ES-I3 (cell line): Measurements from ENCODE around the gene GREB1L.

ENCODE experiments used
- H3K36me3 ChIP-seq: 2 replicates; pipeline ENCODE4 v1.6.1; 2013; ENCODE audit warnings: mild to moderate bottlenecking, low read length, control low read depth, moderate library complexity; ENCODE audit not compliant: insufficient read depth
- H3K4me1 ChIP-seq: 2 replicates; pipeline ENCODE4 v1.6.1; 2013; ENCODE audit warnings: mild to moderate bottlenecking, control low read depth, low read length; ENCODE audit not compliant: insufficient read depth
- H3K9ac ChIP-seq: 2 replicates; pipeline ENCODE4 v1.6.1; 2013; ENCODE audit warnings: low read depth, mild to moderate bottlenecking, low read length, moderate library complexity
- H3K9me3 ChIP-seq: 2 replicates; pipeline ENCODE4 v1.6.1; 2013; ENCODE audit warnings: mild to moderate bottlenecking, low read length, moderate library complexity; ENCODE audit not compliant: control insufficient read depth, insufficient read depth

Gene GREB1L

DNA sequence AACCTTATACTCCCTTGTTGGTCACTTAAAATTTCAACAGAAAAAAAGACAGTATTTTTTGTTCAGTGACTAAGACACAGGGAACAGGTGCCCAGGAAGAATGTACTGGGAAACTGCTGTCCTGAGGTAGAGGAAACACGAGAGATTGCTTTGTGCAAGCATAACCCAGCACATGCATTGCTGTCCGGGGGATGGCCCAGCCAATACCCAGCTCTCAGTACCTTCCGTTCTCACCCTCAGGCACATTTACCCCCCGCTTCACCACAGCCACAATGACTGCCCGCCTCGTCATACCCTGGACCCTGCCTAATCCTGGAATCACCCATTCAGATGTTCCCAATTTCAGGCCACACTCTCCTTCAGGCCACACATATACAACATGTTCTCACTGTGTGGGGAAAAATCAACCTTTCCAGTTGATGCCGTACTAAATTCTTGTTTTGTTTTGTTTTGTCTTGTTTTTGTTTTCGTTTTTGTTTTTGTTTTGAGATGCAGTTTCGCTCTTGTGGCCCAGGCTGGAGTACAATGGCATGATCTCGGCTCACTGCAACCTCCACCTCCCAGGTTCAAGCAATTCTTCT lies 217.8 kb downstream of the GREB1L start:
- H3K9me3 ChIP-seq: no peaks in the 10 kb centered on the region

DNA sequence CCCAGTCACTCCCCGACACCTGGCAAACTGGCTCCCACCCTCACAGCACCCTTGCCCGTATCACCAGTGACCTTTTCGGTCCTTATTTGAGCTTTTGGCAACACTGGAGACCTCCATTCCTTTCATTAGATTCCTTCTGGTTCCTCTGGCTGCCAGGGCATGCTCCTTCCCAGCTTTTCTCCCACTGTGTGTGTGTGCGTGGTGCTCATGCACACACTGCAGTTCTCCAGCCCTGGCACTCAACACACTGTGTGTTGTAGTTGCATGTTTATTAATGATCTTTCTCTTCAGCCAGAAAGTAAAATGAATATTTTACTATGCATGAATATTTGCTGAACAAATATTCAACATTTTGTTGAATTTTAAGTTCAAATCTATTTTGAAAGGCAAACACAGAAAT lies 219.4 kb downstream of the GREB1L start:
- no peak overlapping the region for H3K9ac ChIP-seq
- H3K9me3 ChIP-seq: no peaks in the 10 kb centered on the region
- H3K36me3 ChIP-seq: no peaks in the 10 kb centered on the region
- no peaks in the 10 kb centered on the region for H3K4me1 ChIP-seq

More for the DNA sequence above, 217.8 kb downstream of the GREB1L start:
- no peaks in the 10 kb centered on the region for H3K4me1 ChIP-seq
- no peaks in the 10 kb centered on the region for H3K36me3 ChIP-seq
- H3K9ac ChIP-seq: no peak overlapping the region

DNA sequence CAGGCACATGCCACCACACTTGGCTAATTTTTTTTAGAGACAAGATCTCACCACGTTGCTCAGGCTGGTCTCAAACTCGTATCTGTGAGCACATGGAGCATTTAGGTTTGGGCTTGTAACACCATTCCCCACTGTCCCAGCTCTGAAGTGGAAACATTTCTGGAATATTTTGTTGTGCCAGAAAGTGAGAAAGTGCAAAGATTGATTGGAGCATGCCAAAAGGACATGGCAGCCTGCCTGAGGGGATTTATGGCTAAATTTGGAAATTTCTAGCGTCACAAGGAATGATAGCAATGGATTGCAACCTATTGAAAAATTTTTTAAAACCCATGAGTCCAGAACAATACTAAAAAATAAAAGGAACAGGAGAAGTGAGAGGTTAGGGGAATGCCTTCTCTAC lies 221.7 kb downstream of the GREB1L start:
- no peaks in the 10 kb centered on the region for H3K4me1 ChIP-seq
- no peaks in the 10 kb centered on the region for H3K36me3 ChIP-seq
- H3K9me3 ChIP-seq: no peaks in the 10 kb centered on the region
- no peak overlapping the region for H3K9ac ChIP-seq

DNA sequence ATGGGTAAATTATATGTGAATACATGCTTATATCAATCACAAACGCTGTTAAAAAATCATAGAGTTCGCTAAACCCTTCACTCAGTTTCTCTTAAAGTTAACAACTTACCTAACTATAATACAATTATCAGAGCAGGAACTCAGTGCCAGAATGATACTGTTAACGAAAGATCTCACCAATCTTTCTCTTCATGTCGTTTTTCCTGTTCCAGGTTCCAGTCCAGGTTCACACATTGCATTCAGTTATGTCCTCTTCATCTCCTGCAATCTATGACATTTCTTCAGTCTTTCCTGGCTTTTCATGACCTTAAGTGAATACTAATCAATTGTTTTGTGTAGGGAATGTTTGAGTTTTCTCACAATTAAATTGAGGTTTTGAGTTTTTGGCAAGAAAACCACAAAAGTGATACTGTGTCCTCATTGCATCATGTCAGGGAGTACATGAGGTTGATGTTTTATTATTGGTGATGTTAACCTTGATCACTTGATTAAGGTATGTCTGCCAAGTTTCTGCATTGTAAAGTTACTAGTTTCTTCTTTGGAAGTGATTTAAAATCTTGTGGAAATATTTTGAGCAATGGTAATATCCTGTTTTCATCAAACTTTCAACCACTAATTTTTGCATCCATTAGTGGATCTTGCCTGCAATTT lies 226.6 kb downstream of the GREB1L start:
- Histone ChIP-seq H3K36me3 (no peaks in the 10 kb centered on the region), H3K9ac (no peak overlapping the region), H3K9me3 (no peaks in the 10 kb centered on the region; the same call in 1 of the 2 replicates), H3K4me1 (no peaks in the 10 kb centered on the region)

DNA sequence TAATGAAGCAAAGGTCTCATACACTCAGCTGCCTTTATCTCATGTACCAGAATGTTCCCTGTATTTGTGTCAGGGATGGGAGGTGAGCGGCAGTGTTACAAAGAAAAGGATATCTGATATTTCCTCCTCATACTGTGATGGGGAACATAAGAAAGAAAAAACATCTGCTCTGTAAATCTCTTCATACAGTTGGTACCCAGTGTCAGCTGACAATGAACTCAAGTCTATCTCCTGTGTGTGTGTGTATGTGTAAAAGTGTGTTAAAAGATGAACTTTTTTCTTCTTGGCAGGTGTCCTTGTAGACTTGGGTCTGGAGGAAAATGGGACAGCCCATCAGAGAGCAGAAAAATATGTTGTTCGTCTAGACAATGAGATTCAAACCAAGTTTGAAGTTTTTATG lies 230.7 kb downstream of the GREB1L start:
- H3K9ac ChIP-seq: no peak overlapping the region
- H3K9me3 ChIP-seq: no peaks in the 10 kb centered on the region; the same call in 1 of the 2 replicates
- H3K4me1 ChIP-seq: no peaks in the 10 kb centered on the region
- no peaks in the 10 kb centered on the region for H3K36me3 ChIP-seq

DNA sequence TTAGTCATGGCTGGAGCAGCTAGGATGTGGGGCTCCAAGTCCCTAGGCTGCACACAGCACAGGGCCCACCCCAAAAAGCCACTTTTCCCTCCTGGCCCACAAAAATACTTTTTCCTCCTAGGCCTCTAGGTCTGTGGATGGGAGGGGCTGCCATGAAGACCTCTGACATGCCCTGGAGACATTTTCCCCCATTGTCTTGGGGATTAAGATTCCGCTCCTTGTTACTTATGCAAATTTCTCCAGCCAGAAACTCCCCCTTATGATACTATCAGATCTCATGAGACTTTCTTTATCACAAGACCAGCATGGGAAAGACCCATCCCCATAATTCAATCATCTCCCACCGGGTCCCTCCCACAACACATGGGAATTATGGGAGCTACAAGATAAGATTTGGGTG lies 232.6 kb downstream of the GREB1L start:
- H3K9me3 ChIP-seq: no peaks in the 10 kb centered on the region; the same call in 1 of the 2 replicates
- no peaks in the 10 kb centered on the region for H3K4me1 ChIP-seq
- H3K9ac ChIP-seq: no peak overlapping the region
- H3K36me3 ChIP-seq: no peaks in the 10 kb centered on the region

DNA sequence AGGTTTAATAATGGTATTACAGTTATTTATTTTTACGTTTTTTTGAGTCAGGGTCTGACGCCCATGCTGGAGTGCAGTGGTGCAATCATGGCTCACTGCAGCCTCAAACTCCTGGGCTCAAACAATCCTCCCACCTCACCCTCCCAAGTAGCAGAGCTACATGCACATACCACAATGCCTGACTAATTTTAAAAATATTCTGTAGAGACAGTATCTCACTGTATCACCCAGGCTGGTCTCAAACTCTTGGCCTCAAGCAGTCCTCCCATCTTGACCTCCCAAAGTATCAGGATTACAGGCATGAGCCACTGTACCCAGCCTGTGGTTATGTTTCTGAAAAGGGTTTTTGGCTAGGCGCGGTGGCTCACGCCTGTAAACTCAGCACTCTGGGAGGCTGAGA lies 237.7 kb downstream of the GREB1L start:
- Histone ChIP-seq H3K9ac (no peak overlapping the region), H3K4me1 (no peaks in the 10 kb centered on the region; the same call in 1 of the 2 replicates), H3K36me3 (no peaks in the 10 kb centered on the region), H3K9me3 (no peaks in the 10 kb centered on the region)

DNA sequence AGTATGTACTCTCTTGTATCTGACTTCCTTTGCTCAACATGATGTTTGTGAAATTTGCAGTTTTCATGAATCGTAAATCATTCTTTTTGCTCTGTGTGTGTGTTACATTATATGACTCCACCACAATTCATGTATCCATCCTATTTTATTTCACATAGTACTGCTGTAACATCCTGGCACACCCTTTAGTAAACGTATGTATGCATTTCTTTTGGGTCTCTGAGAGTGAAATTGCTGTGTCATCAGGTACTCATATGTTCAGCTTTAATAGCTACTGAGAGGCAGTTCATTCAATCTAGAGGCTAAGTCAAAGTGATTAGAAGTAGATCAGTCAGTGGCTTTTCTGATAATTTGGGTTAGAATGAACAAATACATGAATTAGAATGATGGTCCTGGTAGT lies 239.7 kb downstream of the GREB1L start:
- H3K36me3 ChIP-seq: no peaks in the 10 kb centered on the region
- no peak overlapping the region for H3K9ac ChIP-seq
- H3K4me1 ChIP-seq: peaks cover 7% of the 10 kb centered on the region
- H3K9me3 ChIP-seq: no peaks in the 10 kb centered on the region

DNA sequence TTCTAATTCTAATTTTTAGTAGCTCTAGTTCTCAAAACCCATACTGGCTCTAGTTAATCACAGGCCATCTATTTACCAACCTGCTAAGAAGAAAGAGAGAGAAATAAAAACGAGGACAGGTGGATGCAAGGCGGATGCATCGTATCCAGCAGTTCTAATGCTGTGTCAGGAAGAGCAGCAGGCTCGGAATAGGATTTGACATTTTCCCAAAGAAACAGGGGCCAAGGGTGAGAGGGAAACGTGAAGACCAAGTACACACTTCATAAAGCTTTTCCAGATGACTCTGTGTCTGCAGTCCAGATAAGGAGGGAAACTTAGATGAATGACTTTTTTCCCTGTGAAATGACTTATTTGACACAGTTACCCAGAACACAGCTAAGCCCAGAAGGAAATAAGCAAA lies 241.0 kb downstream of the GREB1L start:
- H3K4me1 ChIP-seq: peaks cover 7% of the 10 kb centered on the region
- H3K9me3 ChIP-seq: no peaks in the 10 kb centered on the region
- no peaks in the 10 kb centered on the region for H3K36me3 ChIP-seq
- H3K9ac ChIP-seq: no peak overlapping the region

DNA sequence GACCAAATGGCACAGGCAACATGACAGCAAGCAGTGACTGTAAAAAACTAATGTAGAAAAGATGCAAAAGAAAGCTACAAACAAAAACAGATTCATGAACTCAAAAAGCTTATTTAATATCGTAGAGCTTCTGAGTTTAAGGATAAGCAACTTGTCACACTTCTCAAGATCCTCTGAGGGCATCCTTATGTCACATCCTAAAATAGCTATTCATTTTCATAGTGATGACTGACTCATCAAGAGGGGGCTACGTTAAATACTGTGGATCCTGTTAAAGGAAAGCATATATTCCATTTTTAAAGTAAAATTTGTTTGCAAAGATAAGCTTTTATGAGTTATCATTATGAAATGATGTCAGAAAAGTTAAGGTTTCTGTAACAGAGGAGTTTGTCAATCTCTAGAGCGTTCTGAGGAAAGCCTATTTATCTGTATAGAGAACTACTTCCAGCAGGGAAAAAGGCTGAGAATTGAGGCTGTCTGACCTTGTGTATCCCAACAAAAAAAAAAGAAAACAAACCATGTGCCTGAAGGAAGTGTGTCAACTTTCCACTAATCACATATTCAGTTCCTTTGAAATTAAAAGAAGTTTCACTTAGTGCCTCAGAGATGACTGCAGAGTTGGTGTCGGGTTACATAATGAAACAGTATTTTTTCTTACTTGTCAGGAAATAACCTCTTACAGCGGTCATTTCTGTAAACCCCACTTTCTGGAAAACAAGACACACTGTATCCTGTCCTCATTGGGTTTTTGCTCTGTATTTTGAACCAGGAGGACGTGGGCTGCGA lies 243.0 kb downstream of the GREB1L start:
- Histone ChIP-seq H3K36me3 (no peaks in the 10 kb centered on the region), H3K9ac (no peak overlapping the region), H3K4me1 (peaks cover 7% of the 10 kb centered on the region), H3K9me3 (no peaks in the 10 kb centered on the region)

DNA sequence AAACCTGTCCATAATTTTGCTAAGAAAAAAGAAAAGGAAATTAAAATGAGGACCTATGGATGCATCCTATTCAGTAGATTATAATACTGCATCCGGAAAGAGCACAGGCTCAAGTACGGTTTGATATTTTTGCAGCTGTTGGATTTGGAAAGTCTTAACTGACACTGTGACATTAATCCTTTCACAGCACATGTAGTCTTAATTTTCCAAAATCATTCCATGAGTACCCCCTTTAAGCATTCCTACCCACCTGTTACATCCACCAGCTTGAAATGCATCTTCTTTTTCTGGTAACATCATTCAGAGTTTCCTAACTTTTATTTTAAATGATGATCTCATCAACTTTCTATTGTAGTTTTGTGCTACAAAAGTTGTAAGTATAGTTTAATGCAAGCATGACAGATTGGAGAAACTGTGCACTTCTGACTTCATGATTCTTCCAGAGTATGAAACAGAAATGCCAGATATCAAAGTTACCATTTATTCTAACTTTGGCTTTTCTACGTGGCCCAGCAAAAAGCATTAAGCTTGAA lies 244.9 kb downstream of the GREB1L start:
- no peaks in the 10 kb centered on the region for H3K36me3 ChIP-seq
- no peak overlapping the region for H3K9ac ChIP-seq
- no peaks in the 10 kb centered on the region for H3K9me3 ChIP-seq
- peaks cover 7% of the 10 kb centered on the region for H3K4me1 ChIP-seq

DNA sequence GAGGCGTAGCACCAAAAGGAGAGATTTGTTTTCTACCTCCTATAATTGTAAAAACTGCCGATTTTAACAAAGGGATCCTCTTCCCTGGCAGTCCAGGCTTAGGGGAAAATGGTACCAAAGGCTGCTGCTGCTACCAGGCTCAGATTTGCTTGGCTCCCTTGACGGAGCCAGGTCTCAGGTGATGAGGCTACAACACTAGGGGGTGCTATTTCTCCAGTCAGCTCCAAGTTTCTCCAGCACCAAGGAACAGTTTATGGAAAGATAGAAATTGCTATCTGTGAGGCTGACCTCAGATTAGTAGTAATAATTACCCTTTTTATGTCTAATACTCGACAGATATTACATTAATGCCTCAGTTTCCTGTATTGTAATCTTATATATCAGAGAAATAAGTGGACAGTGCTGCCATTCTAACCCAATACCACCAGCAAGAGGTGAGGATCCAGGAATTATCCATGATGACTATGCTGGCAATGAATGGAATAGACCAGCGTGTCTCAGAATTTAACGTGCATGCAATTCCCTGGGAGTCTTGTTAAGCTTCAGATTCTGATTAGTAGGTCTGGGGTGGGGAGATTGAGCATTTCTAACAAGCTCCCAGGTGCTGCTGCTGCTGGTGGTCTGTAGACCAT lies 247.2 kb downstream of the GREB1L start:
- Histone ChIP-seq H3K36me3 (no peaks in the 10 kb centered on the region), H3K9me3 (no peaks in the 10 kb centered on the region), H3K9ac (no peak overlapping the region), H3K4me1 (peaks cover 7% of the 10 kb centered on the region)

DNA sequence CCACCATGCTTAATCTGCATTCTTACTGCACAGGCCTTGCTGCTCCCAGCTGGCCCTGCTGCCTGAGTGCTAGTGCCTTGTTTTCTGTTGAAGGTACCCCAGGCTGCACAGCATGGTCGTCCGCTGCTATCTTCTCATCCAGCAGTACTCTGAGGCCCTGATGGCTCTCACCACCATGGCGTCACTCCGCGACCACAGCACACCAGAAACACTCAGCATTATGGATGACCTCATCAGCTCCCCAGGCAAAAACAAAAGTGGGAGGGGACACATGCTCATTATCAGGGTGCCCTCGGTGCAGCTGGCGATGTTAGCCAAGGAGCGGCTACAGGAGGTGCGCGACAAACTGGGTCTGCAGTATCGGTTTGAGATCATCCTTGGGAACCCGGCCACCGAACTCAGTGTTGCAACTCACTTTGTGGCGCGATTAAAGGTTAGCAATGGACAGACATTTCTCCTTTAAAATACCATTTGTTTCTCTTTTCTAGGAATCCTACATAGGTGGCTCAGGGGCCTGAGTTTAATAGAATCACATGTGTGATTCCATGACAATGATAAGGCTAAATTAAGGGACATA lies 248.0 kb downstream of the GREB1L start:
- no peaks in the 10 kb centered on the region for H3K9me3 ChIP-seq

DNA sequence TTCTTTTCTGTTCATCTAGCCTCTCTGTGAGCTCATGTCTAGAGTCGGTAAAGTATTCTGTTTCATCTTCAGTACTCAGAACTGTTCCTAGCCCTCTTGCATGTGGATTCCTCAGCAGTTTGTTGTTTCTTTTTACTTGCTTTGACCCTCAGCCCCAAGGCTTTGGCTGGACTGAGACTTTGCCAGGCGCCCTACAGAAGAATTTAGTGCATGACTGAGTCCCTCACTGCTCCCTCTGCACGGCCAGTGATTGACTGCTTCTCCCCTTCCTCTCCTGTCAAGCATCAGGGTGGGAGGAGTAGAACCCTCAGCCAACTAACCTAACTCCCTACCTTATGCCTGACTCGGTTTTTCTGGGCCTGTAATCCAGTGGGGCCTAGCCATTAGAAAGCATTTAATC lies 248.7 kb downstream of the GREB1L start:
- Histone ChIP-seq H3K9me3 (no peaks in the 10 kb centered on the region), H3K36me3 (no peaks in the 10 kb centered on the region), H3K9ac (no peak overlapping the region), H3K4me1 (no peaks in the 10 kb centered on the region)

More for the DNA sequence above, 248.0 kb downstream of the GREB1L start:
- Histone ChIP-seq H3K36me3 (no peaks in the 10 kb centered on the region), H3K4me1 (peaks cover 6% of the 10 kb centered on the region), H3K9ac (no peak overlapping the region)
